ENCODE results near the gene B3GALT6.
A peak's percentile ranks its signal among the peaks of the same experiment; 100 is the strongest.

The B3GALT6 gene

DNA sequence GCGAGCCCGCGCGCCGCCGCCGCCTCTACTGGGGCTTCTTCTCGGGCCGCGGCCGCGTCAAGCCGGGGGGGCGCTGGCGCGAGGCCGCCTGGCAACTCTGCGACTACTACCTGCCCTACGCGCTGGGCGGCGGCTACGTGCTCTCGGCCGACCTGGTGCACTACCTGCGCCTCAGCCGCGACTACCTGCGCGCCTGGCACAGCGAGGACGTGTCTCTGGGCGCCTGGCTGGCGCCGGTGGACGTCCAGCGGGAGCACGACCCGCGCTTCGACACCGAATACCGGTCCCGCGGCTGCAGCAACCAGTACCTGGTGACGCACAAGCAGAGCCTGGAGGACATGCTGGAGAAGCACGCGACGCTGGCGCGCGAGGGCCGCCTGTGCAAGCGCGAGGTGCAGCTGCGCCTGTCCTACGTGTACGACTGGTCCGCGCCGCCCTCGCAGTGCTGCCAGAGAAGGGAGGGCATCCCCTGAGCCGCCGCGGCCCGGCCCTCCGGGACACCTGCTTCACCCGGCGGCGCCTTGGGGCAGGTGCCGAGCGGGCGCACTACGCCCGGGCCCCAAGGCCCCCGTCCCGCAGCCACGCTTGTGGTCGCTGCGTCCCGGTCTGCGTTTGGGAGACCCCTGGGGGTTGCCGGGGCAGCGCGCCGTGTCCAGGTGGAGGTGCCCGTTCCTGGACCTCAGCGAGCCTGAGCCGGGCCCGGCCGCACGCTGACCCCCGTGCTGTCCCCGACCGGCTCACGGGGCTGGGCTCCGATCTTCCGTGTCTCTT lies 944 bp downstream of the B3GALT6 start:
- CTCF ChIA-PET: no interaction called here
- H3K36me3 ChIP-seq (ENCODE audit: control insufficient read depth in 2 of 2, insufficient read depth in 1 of 2, low read length in 2 of 2): peaks cover 0 to 31% of the 10 kb centered on the region in 2 experiments; a peak in 1 of 3 replicates
- TF ChIP-seq YY1 (tag by site-specific recombination; IDR thresholded peaks at IDR 0.05) (no peak), ZNF664 (tag by site-specific recombination; IDR thresholded peaks at IDR 0.05) (no peak), SP3 (tag by site-specific recombination; IDR thresholded peaks at IDR 0.05) (no peak), HOXD13 (CRISPR knock-in tag; IDR thresholded peaks at IDR 0.05; ENCODE audit: borderline replicate concordance) (no peak), MZF1 (tag by site-specific recombination; IDR thresholded peaks at IDR 0.05; ENCODE audit: borderline replicate concordance) (no peak), ZNF10 (tag by site-specific recombination; IDR thresholded peaks at IDR 0.05) (no peak), ZBTB1 (tag by site-specific recombination; IDR thresholded peaks at IDR 0.05) (no peak), ZFHX2 (tag by site-specific recombination; conservative IDR thresholded peaks at IDR 0.05) (no peak), SALL2 (tag by site-specific recombination; IDR thresholded peaks at IDR 0.05; ENCODE audit: borderline replicate concordance) (no peak), ZNF48 (tag by site-specific recombination; IDR thresholded peaks at IDR 0.05) (no peak), ZNF394 (tag by site-specific recombination; IDR thresholded peaks at IDR 0.05; ENCODE audit: borderline replicate concordance) (no peak), KLF9 (tag by site-specific recombination; IDR thresholded peaks at IDR 0.05; ENCODE audit: low read depth) (no peak), ZNF747 (tag by site-specific recombination; IDR thresholded peaks at IDR 0.05) (no peak), ZNF555 (tag by site-specific recombination; conservative IDR thresholded peaks at IDR 0.05) (no peak), ZNF670 (tag by site-specific recombination; IDR thresholded peaks at IDR 0.05; ENCODE audit: low read depth) (no peak)
- TF ChIP-seq, protein P1, sequence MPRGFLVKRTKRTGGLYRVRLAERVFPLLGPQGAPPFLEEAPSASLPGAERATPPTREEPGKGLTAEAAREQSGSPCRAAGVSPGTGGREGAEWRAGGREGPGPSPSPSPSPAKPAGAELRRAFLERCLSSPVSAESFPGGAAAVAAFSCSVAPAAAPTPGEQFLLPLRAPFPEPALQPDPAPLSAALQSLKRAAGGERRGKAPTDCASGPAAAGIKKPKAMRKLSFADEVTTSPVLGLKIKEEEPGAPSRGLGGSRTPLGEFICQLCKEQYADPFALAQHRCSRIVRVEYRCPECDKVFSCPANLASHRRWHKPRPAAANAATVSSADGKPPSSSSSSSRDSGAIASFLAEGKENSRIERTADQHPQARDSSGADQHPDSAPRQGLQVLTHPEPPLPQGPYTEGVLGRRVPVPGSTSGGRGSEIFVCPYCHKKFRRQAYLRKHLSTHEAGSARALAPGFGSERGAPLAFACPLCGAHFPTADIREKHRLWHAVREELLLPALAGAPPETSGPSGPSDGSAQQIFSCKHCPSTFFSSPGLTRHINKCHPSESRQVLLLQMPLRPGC (tag by site-specific recombination; IDR thresholded peaks at IDR 0.05): no peak
- TF ChIP-seq, protein P2, sequence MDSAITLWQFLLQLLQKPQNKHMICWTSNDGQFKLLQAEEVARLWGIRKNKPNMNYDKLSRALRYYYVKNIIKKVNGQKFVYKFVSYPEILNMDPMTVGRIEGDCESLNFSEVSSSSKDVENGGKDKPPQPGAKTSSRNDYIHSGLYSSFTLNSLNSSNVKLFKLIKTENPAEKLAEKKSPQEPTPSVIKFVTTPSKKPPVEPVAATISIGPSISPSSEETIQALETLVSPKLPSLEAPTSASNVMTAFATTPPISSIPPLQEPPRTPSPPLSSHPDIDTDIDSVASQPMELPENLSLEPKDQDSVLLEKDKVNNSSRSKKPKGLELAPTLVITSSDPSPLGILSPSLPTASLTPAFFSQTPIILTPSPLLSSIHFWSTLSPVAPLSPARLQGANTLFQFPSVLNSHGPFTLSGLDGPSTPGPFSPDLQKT (IDR thresholded peaks at IDR 0.05; ENCODE audit: borderline replicate concordance, low read depth, low read length): no peak
- TF ChIP-seq, protein P3, sequence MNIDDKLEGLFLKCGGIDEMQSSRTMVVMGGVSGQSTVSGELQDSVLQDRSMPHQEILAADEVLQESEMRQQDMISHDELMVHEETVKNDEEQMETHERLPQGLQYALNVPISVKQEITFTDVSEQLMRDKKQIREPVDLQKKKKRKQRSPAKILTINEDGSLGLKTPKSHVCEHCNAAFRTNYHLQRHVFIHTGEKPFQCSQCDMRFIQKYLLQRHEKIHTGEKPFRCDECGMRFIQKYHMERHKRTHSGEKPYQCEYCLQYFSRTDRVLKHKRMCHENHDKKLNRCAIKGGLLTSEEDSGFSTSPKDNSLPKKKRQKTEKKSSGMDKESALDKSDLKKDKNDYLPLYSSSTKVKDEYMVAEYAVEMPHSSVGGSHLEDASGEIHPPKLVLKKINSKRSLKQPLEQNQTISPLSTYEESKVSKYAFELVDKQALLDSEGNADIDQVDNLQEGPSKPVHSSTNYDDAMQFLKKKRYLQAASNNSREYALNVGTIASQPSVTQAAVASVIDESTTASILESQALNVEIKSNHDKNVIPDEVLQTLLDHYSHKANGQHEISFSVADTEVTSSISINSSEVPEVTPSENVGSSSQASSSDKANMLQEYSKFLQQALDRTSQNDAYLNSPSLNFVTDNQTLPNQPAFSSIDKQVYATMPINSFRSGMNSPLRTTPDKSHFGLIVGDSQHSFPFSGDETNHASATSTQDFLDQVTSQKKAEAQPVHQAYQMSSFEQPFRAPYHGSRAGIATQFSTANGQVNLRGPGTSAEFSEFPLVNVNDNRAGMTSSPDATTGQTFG (tag by site-specific recombination; IDR thresholded peaks at IDR 0.05; ENCODE audit: borderline replicate concordance): no peak
- TF ChIP-seq, protein P4, sequence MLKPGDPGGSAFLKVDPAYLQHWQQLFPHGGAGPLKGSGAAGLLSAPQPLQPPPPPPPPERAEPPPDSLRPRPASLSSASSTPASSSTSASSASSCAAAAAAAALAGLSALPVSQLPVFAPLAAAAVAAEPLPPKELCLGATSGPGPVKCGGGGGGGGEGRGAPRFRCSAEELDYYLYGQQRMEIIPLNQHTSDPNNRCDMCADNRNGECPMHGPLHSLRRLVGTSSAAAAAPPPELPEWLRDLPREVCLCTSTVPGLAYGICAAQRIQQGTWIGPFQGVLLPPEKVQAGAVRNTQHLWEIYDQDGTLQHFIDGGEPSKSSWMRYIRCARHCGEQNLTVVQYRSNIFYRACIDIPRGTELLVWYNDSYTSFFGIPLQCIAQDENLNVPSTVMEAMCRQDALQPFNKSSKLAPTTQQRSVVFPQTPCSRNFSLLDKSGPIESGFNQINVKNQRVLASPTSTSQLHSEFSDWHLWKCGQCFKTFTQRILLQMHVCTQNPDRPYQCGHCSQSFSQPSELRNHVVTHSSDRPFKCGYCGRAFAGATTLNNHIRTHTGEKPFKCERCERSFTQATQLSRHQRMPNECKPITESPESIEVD (tag by site-specific recombination; IDR thresholded peaks at IDR 0.05): no peak
- TF ChIP-seq, protein P5, sequence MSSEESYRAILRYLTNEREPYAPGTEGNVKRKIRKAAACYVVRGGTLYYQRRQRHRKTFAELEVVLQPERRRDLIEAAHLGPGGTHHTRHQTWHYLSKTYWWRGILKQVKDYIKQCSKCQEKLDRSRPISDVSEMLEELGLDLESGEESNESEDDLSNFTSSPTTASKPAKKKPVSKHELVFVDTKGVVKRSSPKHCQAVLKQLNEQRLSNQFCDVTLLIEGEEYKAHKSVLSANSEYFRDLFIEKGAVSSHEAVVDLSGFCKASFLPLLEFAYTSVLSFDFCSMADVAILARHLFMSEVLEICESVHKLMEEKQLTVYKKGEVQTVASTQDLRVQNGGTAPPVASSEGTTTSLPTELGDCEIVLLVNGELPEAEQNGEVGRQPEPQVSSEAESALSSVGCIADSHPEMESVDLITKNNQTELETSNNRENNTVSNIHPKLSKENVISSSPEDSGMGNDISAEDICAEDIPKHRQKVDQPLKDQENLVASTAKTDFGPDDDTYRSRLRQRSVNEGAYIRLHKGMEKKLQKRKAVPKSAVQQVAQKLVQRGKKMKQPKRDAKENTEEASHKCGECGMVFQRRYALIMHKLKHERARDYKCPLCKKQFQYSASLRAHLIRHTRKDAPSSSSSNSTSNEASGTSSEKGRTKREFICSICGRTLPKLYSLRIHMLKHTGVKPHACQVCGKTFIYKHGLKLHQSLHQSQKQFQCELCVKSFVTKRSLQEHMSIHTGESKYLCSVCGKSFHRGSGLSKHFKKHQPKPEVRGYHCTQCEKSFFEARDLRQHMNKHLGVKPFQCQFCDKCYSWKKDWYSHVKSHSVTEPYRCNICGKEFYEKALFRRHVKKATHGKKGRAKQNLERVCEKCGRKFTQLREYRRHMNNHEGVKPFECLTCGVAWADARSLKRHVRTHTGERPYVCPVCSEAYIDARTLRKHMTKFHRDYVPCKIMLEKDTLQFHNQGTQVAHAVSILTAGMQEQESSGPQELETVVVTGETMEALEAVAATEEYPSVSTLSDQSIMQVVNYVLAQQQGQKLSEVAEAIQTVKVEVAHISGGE (tag by site-specific recombination; conservative IDR thresholded peaks at IDR 0.05; ENCODE audit: low read depth): no peak
- no peaks in the 10 kb centered on the region; the same call in 1 of the 2 replicates for H3K4me1 ChIP-seq (ENCODE audit: control insufficient read depth, insufficient read depth, low read length)
- POLR2A ChIA-PET: no interaction called here
- peak overlapping the region; percentile 90; the same call in 1 of the 2 replicates for H3K27ac ChIP-seq (ENCODE audit: extremely low read depth, low read depth, low read length)
- no peaks in the 10 kb centered on the region for H3K9me3 ChIP-seq (ENCODE audit: control insufficient read depth, insufficient read depth, low read depth, low read length)
- H3K4me3 ChIP-seq (ENCODE audit: low read depth, low read length): no peak overlapping the region
